Pancreas (tissue), 10 donors: ENCODE data around the gene IL1R1. TPM values are rescaled to one million over a fixed set of nuclear protein-coding genes. Genes with fewer than 3 reads are reported as not detected.

Experiments
- ATAC-seq, 4 donors: fragments of 200-7000 bp; cut with Tn5 transposase; one replicate each; pipeline versions ENCODE4 v1.8.0 to v1.9.1; 2020; ENCODE audit warnings: mild to moderate bottlenecking in 4 of 4, moderate library complexity in 4 of 4
- DNase-seq, 6 donors: peaks; one replicate each; pipeline ENCODE4 v3.0.0-alpha.2; 2020
- FAIRE-seq: peaks from 2 replicates; lab custom pipeline; 2012; peaks lifted over from hg19 to GRCh38; lab: Jason Lieb, UNC
- H3K27ac ChIP-seq, 4 donors: fragments of 200-600 bp; sonication (generic); 1 replicate in 3 of 4; 2 replicates in 1 of 4; pipeline versions ENCODE4 v1.5.0 to v1.8.0; 2020
- H3K27me3 ChIP-seq, 4 donors: fragments of 200-600 bp; one replicate each; pipeline ENCODE4 v1.8.0; 2021
- H3K36me3 ChIP-seq, 3 donors: fragments of 200-600 bp; sonication (generic) in 1 of 3; one replicate each; pipeline versions ENCODE4 v1.5.0 to v1.8.0; 2020 to 2021
- H3K4me1 ChIP-seq, 3 donors: fragments of 200-600 bp; one replicate each; pipeline ENCODE4 v1.8.0; 2021
- H3K4me3 ChIP-seq, 4 donors: fragments of 200-600 bp; sonication (generic) in 2 of 4; one replicate each; pipeline versions ENCODE4 v1.5.0 to v1.8.0; 2020 to 2021
- H3K9me3 ChIP-seq, 4 donors: fragments of 200-600 bp; one replicate each; pipeline ENCODE4 v1.8.0; 2021
- CTCF ChIP-seq, 4 donors: fragments of 200-600 bp; sonication (generic) in 3 of 4; IDR thresholded peaks; one replicate each; pipeline versions ENCODE4 v1.5.0 to v1.8.0; 2021; ENCODE audit warnings: antibody characterized with exemption in 4 of 4
- WGBS, 2 donors: extraction: QIAGEN DNeasy Blood & Tissue Kit; methylation state at CpG; one replicate each; pipeline ENCODE4 v1.1.7; 2013; 5-methylcytosine and 5-hydroxymethylcytosine counted together
- intact Hi-C, 3 donors: fragments of 100-400 bp; cut with DNase I; formaldehyde crosslinking; loops; one replicate each; pipeline versions ENCODE4 v1.11.1 to v1.14.2; 2022
- polyA plus RNA-seq, 2 donors: library from polyadenylated mRNA; stranded (reverse); fragments of 200-250 nt; gene quantifications; one replicate each; pipeline ENCODE4 v1.2.3, GENCODE V29; 2013
- total RNA-seq, 6 donors: library from RNA; stranded (reverse); fragmentation: NEBNext Ultra II Directional in 4 of 6; extraction: Animal tissue kit (Norgen Biotek cat#: 25700) in 4 of 6; gene quantifications; one replicate each; pipeline versions ENCODE4 v1.2.1 to v1.2.4, GENCODE V29; 2021 to 2023
- donor health status: healthy with polysubstance abuse.
- donor health status: DM: no; HTN: no; CAD: no; lungs with moderate emphysema.
- donor health status: DM: no; HTN: no; CAD: no.
- donor health status: control.
- donor health status: control.
- donor health status: Bipolar disorder and iron deficiency.
- donor health status: DM: yes; HTN: yes; CAD: no.
- donor health status: DM: no; HTN: no; CAD: no.
- donor health status: DM: no; HTN: no; CAD: no.
- donor health status: DM: yes; HTN: yes; CAD: no.

IL1R1 gene
- total and polyA plus RNA-seq, 8 donors: 17.1 to 74.5 (median 26.8) TPM

GRCh38 chr2:102138331-102138730 is 4.2 kb upstream of the IL1R1 start:
- no peak for ATAC-seq
- no peaks in the 10 kb centered on the region for H3K27me3 ChIP-seq
- FAIRE-seq: no peak
- peaks cover 0 to 3% (median 0%) of the 10 kb centered on the region in 3 donors for H3K4me1 ChIP-seq
- H3K36me3 ChIP-seq: no peaks in the 10 kb centered on the region
- no peaks in the 10 kb centered on the region for H3K9me3 ChIP-seq
- 85 to 88% methylated on average over 4 of the region's 4 CpGs for WGBS, 2 donors
- H3K27ac ChIP-seq: no peak overlapping the region
- no peak for DNase-seq
- intact Hi-C loops: no loop called here
- no peak overlapping the region for H3K4me3 ChIP-seq
- TF ChIP-seq CTCF (IDR thresholded peaks at IDR 0.05): no peak

- intact Hi-C loops: loop anchor here in 1 of 3 donors (10.0 kb wide), 1 partner anchor 115 kb away; no protein-coding TSS in a partner anchor
- Histone ChIP-seq H3K27ac (no peak overlapping the region), H3K4me3 (no peak overlapping the region), H3K27me3 (no peaks in the 10 kb centered on the region), H3K36me3 (no peaks in the 10 kb centered on the region), H3K4me1 (peaks cover 0 to 12% (median 4%) of the 10 kb centered on the region in 3 donors), H3K9me3 (no peaks in the 10 kb centered on the region)
- TF ChIP-seq CTCF (IDR thresholded peaks at IDR 0.05): no peak
- WGBS, 2 donors: 75 to 79% methylated on average over 1 of the region's 1 CpG
- no peak for DNase-seq
- FAIRE-seq: no peak
- no peak for ATAC-seq
These were observed 2.7 kb upstream of the IL1R1 start for GRCh38 chr2:102139851-102140250.

GRCh38 chr2:102140377-102140776 is 2.2 kb upstream of the IL1R1 start:
- DNase-seq (no peak), ATAC-seq (no peak), FAIRE-seq (no peak)
- WGBS, 2 donors: 97 to 98% methylated on average over 2 of the region's 2 CpGs
- TF ChIP-seq CTCF (IDR thresholded peaks at IDR 0.05): no peak
- no peak overlapping the region for H3K4me3 ChIP-seq
- intact Hi-C loops: loop anchor here in 1 of 3 donors (10.0 kb wide), 1 partner anchor 116 kb away; no protein-coding TSS in a partner anchor
- no peaks in the 10 kb centered on the region for H3K27me3 ChIP-seq
- H3K9me3 ChIP-seq: no peaks in the 10 kb centered on the region
- peaks cover 0 to 14% (median 4%) of the 10 kb centered on the region in 3 donors for H3K4me1 ChIP-seq
- no peaks in the 10 kb centered on the region for H3K36me3 ChIP-seq
- H3K27ac ChIP-seq: no peak overlapping the region

GRCh38 chr2:102141011-102141943 is 1.3 kb upstream of the IL1R1 start:
- FAIRE-seq (no peak), DNase-seq (no peak), ATAC-seq (no peak)
- Histone ChIP-seq H3K4me1 (peaks cover 0 to 14% (median 4%) of the 10 kb centered on the region in 3 donors), H3K27me3 (no peaks in the 10 kb centered on the region), H3K36me3 (no peaks in the 10 kb centered on the region), H3K27ac (peak overlapping the region; percentile 76 to 97 (median 89)), H3K9me3 (no peaks in the 10 kb centered on the region), H3K4me3 (peak overlapping the region in 2 of 4 donors; percentile 72)
- no peak for TF ChIP-seq CTCF (IDR thresholded peaks at IDR 0.05)
- WGBS, 2 donors: 58 to 65% methylated on average over 15 of the region's 15 CpGs
- intact Hi-C loops: loop anchor here in 1 of 3 donors (10.0 kb wide), 1 partner anchor 116 kb away; no protein-coding TSS in a partner anchor
